Measurements from ENCODE around the gene SHD.
A peak's percentile ranks its signal among the peaks of the same experiment; 100 is the strongest.

Gene SHD

DNA sequence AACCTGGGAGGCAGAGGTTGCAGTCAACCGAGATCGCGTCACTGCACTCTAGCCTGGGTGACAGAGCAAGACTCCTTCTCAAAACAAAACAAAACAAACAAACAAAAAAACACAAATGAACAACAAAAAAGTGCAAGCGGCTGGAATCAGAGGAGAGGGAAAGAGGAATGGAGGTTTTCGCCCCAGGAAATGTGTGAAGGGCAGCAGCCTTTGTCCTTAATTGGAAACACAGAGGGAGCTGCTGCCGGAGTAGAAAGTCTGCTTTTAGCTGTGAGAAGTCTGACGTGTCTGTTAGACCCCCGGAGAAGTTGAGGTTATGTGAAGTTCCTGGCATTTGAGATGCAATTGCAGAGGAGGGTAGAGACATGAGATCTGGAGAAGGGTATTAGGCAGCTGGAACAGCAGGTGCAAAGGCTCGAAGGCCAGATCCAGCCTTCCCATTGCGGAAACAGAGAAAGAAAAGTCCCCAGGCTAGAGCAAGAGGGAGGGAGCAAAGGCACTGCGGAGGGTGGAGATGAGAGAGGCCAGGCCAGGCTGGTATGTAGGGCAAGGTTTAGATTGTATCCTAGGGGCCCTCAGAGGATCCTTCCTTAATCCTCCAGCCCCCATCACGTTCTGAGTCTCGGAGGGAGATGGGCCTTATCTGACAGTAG lies 22.6 kb downstream of the SHD start:
- no peak for DNase-seq

- no peak for DNase-seq
Observed at GRCh38 chr19:4302243-4302640, 23.2 kb downstream of the SHD start, which contains the start of gene TMIGD2. Gene TMIGD2, minus strand, starts transcription at chr19:4302389. Its CDS starts 4 bp downstream, at chr19:4302385.

- DNase-seq: no peak
Observed at GRCh38 chr19:4303819-4304537, 24.9 kb downstream of the SHD start.

- peak; percentile 28 for DNase-seq
Observed at GRCh38 chr19:4304538-4305256, 25.6 kb downstream of the SHD start, which contains the start of gene FSD1. Gene FSD1, plus strand, starts transcription at chr19:4304598. Its CDS starts 149 bp downstream, at chr19:4304747.

- DNase-seq: no peak
Observed at GRCh38 chr19:4305257-4305612, 26.2 kb downstream of the SHD start.

DNA sequence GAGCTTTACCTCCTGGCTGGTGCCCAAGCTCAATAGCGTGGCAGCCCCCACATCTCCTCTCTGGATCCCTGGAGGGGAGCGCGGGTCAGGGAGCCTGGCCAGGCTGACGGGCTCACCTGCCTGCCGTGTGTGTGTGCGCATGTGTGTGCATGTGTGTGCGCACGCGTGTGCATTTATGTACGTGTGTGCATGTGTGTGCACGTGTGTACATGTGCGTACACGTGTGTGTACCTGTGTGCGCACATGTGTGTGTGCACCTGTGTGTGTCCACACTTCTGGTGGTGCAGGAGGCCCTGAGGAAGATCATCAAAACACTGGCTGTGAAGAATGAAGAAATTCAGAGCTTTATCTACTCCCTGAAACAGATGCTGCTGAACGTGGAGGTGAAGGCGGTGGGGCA lies 26.6 kb downstream of the SHD start:
- no peak for DNase-seq

GRCh38 chr19:4310247-4311121 lies 31.4 kb downstream of the SHD start:
- DNase-seq: no peak

DNA sequence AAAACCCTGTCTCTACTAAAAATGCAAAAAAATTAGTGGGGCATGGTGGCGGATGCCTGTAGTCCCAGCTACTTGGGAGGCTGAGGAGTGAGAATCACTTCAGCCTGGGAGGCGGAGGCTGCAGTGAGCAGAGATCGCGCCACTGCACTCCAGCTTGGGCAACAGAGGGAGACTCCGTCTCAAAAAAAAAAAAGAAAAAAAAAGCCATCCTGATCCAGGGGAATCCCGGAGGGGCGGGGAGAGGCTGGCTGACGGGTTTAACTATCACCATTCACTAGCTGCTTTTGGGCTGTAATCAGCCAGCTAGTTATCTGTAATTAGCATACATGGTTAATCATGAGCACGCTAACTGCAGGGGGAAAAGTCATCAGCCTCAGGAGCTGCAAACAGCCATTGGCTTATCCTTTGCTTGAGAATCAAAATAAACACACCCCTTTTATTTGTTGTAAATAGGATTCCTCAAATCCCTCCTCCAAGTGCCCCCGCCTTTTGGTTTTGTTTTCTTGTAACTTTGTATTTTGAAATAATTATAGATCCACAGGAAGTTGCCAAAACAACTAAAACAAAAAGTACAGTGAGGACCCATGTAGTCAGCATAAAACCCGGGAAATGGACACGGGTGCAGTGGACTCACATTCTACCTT lies 34.9 kb downstream of the SHD start:
- no peak for DNase-seq

- no peak for DNase-seq
Observed at GRCh38 chr19:4316956-4317355, 37.9 kb downstream of the SHD start.

DNA sequence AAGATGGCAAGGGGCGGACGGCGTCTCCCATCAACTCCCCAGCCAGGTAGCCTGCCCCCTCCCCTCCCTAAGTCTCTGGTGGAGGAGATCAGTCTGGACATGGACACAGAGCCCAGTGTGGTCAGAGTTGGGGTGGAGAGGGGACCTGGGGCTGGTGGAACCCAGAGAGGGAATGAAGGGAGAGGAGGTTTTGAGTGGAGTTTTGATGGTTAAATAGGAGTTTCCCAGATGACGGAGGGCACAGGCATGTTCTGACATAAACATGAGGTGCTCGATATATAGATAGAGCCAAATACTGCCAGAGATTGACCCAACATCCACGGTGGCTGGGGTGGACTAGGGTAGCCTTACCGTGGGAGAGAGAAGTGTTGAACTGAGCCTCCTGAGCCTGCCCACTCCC lies 39.4 kb downstream of the SHD start:
- no peak for DNase-seq

DNA sequence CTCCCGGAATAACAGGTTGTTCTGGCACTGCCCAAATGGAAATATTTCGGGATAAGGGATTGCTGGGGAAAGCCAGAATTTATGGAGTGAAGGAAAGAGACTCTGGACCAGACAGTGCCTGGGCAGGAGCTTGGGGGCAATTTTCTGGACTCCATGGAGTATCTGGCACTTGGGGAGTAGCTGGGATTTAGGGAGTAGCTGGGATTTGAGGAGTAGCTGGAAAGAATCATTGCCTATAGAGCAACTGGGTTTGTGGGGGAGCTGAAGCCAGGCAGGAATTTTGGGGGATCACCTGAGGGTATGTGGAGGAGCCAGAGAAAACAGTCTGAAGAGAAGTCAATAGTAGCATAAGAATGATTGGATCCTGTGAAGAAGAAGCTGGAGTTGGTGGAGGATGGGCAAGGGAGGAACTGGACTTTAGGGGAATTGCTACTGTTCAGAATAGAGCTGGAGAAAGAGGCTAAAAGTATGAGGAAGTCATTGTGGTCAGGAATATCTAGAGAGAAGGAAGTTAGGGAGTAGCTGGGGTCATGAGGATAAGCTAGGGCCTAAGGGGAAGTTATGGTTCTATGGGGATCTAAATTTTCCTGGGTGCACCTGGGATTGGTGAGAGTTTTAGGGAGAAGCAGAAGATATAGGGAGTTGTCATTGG lies 40.1 kb downstream of the SHD start:
- no peak for DNase-seq

DNA sequence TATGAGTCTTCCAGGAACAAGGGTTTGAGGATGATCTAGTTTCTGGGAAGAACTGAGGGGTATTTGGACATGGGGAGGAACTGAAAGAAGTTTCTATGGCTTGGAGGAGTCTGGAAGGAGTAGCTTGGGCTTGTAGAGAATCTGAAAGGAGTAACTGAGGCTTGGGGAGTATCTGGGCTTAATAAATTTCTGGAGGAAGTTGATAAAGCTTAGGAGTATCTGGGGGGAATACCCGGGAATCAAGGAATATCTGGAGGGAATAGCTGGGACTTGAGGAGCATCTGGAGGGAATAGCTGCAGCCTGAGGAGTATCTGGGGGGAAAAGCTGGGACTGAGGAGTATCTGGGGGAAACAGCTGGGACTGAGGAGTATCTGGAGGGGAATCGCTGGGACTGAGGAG lies 41.4 kb downstream of the SHD start:
- DNase-seq: no peak

- DNase-seq: no peak
Observed at GRCh38 chr19:4322942-4323665, 44.0 kb downstream of the SHD start.

DNA sequence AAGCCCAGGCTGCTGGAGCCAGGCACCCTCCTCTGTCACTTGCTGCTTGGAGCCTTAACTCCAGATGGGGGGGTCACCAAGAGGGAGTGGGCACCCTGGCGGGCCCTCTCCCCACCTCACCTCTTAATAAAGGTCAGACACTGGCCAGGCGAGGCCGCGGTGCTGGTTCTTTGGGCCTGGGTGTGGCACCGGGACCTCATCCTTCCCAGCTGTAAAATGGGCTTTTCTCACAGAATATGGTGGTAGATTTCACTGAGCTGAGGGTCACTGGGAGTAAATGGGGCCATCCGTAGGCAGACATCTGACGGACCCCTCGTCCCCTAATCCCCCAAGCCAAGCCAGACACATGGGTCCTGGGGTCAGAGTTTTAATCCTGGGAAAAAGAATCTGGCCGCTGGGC lies 44.6 kb downstream of the SHD start:
- DNase-seq: no peak

DNA sequence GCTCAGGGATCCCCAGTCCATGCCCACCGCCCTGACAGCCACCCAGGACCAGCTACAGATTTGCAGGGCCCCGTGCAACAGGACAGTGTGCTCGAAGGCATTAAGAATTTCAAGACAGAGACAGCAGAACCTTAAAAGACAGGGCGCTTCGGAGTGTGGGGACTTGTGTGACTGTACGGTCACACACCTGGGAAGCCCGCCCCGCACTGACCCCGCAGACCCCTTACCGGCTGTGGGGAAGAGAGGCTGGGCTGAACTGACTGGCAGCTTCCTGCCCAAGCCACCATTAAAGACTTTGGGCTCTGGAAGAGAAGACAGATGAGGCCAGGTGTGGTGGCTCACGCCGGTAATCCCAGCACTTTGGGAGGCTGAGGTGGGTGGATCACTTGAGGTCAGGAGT lies 45.2 kb downstream of the SHD start:
- DNase-seq: no peak

GRCh38 chr19:4326215-4326836 lies 47.3 kb downstream of the SHD start:
- DNase-seq: no peak

- DNase-seq: peak; percentile 12
Observed at GRCh38 chr19:4326837-4327251, 47.8 kb downstream of the SHD start.

DNA sequence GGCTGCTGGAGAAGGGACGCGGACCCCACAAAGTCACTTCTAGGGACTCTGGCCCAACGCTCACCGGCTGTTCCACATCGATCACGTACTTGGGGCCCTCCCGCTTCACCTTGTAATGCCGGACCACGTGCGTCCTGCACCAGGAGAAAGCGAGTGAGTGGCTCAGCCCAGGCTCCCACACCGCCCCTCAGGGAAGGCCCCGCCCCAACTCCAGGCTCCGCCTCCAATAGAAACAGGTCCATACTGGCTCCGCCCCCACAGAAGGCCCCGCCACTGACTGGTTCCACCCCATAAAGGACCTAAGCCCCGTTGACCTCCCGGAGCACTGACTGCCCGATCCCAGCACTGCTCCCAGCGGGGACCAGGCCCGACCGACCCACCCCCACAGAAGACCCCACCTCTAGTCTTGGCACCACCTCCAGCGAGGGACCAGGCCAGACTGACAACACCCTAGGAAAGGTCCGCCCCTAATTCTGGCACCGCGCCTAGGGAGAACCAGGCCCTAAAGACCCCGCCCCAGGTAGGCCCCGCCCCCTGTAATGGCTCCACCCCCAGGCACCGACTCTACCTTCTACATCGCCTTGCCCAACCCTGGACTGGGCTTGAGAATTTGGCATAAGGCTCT lies 48.3 kb downstream of the SHD start:
- DNase-seq: peak; percentile 52

DNA sequence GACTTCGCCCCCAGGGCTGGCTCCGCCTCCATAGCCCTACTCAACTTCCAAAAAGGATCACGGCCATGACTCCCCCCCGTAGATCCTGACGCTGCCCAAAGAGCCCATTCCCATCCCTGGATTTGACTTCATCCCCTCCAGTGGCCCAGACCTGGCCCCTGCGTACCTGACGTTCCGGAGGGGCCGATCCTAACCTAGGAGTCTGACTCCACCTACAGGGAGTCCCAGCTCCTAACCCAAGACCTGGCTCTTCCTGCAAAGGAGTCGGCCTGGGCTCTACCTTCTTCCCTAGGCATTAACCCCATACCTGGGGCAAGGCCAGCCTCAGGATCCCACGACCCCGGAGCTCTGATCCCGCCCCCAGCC lies 48.8 kb downstream of the SHD start:
- DNase-seq: no peak
